HG02885 (cell line): ENCODE measurements around the gene AGAP3.

ENCODE experiments used
- ATAC-seq: cut with Tn5 transposase; IDR thresholded peaks from one replicate; pipeline ENCODE4 v1.9.1; 2021; ENCODE audit warnings: mild to moderate bottlenecking; ENCODE audit not compliant: unreplicated experiment, poor library complexity

The AGAP3 gene

GRCh38 chr7:151121380-151122170 lies 35.3 kb downstream of the AGAP3 start:
- no peak for ATAC-seq

- no peak for ATAC-seq
Measured at GRCh38 chr7:151122276-151122675, 36.0 kb downstream of the AGAP3 start.

- no peak for ATAC-seq
Measured at GRCh38 chr7:151122796-151123157, 36.5 kb downstream of the AGAP3 start.

GRCh38 chr7:151123158-151123821 lies 37.0 kb downstream of the AGAP3 start:
- no peak for ATAC-seq

- peak; percentile 88 for ATAC-seq
Measured at GRCh38 chr7:151123822-151124464, 37.7 kb downstream of the AGAP3 start.

GRCh38 chr7:151124481-151124880 lies 38.2 kb downstream of the AGAP3 start:
- ATAC-seq, result no peak

- no peak for ATAC-seq
Measured at GRCh38 chr7:151124899-151125399, 38.7 kb downstream of the AGAP3 start.

GRCh38 chr7:151125470-151125845 lies 39.2 kb downstream of the AGAP3 start:
- no peak for ATAC-seq

- no peak for ATAC-seq
Measured at GRCh38 chr7:151125846-151126481, 39.7 kb downstream of the AGAP3 start.

- no peak for ATAC-seq
Measured at GRCh38 chr7:151126491-151127137, 40.3 kb downstream of the AGAP3 start.

- no peak for ATAC-seq
Measured at GRCh38 chr7:151128144-151128543, 41.9 kb downstream of the AGAP3 start.

GRCh38 chr7:151128716-151129115 lies 42.4 kb downstream of the AGAP3 start:
- no peak for ATAC-seq

GRCh38 chr7:151129117-151129959 lies 43.1 kb downstream of the AGAP3 start:
- no peak for ATAC-seq

GRCh38 chr7:151129960-151130591 lies 43.8 kb downstream of the AGAP3 start:
- no peak for ATAC-seq

- no peak for ATAC-seq
Measured at GRCh38 chr7:151130741-151131157, 44.5 kb downstream of the AGAP3 start.

GRCh38 chr7:151131224-151131591 lies 44.9 kb downstream of the AGAP3 start:
- ATAC-seq, result no peak

- no peak for ATAC-seq
Measured at GRCh38 chr7:151131592-151132293, 45.5 kb downstream of the AGAP3 start.

- ATAC-seq, result no peak
Measured at GRCh38 chr7:151132461-151133205, 46.4 kb downstream of the AGAP3 start.
